ENCODE results near the gene DMBT1.

Gene DMBT1

GRCh38 chr10:122548407-122549085 is 12.0 kb upstream of the DMBT1 start:
- DNase-seq (ENCODE audit: low spot score) (no peak), FAIRE-seq (no peak)

DNA sequence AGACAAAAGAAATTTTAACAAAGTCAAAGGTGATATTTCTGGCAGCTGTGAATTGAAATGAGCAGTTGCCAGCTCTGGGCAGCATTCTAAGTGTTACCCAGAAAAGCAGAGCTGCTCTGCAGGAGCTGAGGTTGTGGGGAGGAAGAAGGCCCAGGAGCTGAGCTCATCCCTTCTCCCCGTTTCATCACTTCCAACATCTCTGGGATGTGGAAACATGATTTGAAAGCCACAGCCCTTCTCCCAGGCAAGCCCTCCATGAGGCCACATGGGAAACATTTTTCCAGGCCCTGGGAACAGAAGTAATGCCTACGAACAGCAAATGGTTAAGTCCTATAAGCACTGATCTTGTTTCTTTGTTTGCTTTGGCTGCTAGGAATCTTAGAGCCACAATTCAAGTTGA is 10.9 kb upstream of the DMBT1 start:
- DNase-seq (ENCODE audit: low spot score) = no peak
- no peak for FAIRE-seq

DNA sequence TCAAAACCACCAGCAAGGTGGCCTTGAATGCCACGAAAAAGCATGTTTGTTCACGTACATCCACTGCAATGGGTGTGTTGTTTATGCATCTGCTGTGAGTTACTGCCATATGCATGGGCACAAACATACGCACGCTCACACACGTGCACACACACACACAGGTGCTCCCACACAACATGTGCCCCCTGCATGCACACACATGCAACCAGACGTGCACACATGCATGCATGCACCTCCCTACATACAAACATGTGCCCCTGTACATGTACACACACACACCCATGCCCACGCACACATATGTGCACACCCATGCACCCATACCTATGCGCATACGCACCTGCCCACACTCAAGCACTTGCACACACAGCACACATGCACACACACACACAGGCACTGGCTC is 10.1 kb upstream of the DMBT1 start:
- DNase-seq (ENCODE audit: low spot score) = no peak
- FAIRE-seq = peak; percentile 35

DNA sequence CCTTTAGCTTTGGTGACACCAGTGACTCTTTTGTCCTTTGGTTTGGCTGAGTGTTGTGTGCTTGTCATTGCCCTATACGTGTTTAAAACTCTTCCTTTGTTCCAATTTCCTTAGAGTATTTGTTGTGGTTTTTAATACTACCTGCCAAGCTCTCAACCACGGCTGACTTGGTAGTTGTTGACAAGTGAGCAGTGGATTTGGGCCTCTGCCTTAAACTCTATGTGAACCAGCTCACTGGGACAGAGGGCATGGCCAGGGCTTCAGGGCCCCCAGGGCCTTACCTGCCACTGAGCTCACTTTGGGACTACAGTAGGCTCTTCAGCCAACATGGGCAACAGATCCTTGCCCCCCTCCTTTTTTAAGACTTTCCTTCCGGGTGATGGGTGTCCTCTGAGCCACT is 9.6 kb upstream of the DMBT1 start:
- no peak for FAIRE-seq
- DNase-seq (ENCODE audit: low spot score) = no peak

DNA sequence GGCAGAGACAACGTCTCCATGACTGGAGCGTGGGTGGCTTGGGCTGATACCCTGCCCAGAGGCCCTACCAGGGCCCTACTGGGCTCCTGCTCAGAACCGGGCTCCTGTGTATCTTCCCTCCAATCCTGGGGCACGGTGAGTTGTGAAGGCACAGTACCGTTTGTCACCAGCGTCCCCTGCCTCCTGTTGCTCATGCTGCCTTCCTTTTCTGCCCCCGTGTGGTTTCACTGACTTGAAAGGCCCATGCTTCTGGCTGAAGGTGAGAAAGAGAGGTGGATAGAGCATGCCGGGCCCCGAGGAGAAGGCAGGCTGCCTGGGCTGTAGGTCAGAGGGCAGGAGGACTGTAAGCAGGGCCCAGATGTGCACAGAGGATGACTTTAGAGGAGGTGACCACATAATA is 9.1 kb upstream of the DMBT1 start:
- FAIRE-seq (no peak), DNase-seq (ENCODE audit: low spot score) (no peak)

GRCh38 chr10:122553341-122553740 is 7.2 kb upstream of the DMBT1 start:
- DNase-seq (ENCODE audit: low spot score) (no peak), FAIRE-seq (no peak)

DNA sequence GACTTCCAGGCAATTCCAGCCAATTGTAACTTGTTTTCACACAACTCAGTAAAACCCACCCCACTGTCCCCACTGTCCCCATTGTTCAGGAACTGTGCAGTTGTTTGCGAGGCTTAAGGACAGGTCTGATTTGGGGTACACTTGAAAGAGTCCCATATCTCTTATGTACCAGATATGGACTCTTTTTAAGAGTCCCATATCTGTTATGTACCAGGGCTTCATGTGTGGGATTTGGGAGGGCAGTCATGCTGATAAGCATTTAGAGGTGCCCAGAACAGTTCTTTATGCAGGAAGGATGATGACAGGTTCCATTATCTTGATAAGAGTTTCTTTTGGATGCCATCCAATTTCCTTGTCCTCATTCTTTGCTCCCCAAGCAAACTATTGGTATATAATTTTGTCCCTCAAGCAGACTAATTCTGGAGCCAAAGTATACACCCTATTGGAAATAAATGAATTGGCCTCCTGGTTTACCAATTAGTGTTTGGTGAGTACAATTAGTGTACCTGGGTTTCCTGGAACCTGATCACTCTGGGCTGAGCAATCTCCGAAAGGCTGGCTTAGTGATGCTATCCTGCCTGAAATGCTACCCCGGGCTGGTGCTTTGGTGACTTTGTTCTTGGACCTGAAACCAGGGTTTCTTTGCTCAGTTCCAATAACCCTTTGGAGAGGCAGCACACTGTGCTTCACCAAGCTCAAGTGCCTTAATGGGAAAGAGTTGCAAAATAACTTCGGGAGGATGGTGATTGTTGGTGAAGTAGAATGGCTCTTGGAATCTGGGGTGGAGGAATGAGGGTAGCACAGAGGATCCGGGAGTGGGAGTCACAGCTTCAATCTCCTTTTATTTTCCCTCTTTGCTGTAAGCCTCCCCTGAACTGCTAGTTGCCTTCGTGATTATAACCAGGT is 6.2 kb upstream of the DMBT1 start:
- no peak for FAIRE-seq
- no peak for DNase-seq (ENCODE audit: low spot score)

DNA sequence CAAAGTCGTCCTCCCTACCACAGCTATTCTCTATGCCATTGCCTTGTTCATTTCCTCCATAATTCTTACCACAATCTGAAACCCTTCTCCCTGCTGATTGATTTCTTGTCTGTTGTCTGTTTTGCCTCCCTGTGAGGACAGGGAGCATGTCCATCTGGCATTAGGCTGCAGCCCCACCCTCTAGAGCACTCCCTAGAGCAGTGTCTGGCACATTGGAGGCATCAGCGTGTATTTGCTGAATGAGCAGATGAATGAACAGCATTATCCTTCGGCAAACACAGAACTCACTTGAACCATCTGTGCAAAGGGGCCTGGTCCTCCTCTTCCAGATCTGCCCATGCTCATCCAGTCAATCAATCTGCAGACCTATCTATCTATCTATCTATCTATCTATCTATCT is 5.1 kb upstream of the DMBT1 start:
- no peak for FAIRE-seq

DNA sequence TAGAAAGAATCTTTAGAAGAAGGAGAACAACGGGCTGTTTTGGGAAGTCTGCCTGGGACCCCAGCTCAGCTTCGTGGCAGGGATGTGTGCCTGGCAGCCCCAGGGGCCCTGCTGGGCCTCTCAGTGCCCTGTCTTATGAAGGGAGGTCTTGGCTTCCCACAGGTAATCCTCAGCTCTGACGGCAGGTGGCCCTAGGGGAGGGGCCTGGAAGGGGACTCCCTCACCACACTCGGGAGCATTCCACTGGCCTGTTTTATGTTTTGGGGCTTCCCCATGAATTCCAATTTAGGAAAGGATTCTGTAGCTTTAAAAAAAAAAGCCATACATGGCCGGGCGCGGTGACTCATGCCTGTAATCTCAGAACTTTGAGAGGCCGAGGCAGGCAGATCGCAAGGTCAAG is 3.0 kb upstream of the DMBT1 start:
- FAIRE-seq (no peak), DNase-seq (ENCODE audit: low spot score) (no peak)

More for the DNA sequence above, 5.1 kb upstream of the DMBT1 start:
- no peak for DNase-seq (ENCODE audit: low spot score)

DNA sequence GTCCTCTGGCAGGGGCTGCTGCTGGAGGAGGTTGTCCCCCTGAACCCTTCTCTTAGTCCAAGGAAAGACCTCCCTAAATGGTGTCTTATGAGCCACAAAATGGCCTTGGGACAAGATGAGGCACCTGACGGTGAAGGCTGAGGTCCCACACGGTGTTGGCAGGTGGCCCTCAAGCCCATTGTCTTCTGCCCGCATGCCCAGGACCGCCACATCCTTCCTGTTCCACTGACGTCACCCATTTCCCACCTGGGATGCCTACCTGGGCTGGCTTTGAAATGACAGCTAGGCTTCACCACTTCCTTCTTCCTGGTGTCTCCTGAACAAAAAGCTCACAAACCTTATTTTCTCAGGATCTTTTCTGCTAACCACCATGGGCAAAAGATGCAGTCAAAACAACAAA is 2.1 kb upstream of the DMBT1 start:
- no peak for FAIRE-seq
- no peak for DNase-seq (ENCODE audit: low spot score)

DNA sequence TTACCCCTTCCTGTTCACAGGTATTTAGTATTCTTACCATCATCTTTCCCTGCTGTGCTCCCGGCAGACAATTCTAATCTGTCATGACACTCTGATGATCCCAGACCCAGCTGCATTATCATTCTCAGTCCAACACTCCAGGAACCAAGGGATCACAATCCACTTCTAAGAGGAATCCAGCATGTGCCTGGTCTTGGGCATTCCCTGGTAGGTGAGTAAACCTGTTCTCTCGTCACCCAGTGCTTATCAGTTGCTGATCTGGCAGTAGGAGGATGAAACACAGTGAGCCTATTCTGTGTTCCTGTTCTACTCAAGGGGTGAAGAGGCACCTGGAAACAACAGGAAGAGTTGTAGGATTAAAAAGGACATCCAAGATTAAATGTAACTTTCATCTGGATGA is 1.3 kb upstream of the DMBT1 start:
- peak; percentile 40 for FAIRE-seq
- DNase-seq (ENCODE audit: low spot score) = no peak

DNA sequence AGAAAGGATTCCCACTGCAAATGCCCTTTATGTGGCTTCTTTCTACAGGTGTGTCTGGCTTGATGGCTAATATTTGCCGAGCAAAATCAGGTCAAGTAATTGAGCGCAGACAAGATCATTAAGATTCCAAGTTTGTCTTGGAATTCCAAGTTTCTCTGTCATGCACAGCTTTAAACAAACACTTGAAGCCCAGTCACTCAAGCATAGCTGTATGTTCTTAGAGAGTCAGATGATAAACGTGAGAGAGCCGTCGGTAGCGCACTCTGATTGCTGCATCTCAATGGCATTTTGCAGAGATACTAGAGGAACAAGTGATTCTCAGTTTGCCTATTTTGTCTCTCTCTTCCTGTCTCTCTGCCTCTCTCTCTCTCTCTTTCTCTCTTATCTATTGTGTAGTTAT is 658 bp downstream of the DMBT1 start:
- FAIRE-seq = no peak
- DNase-seq (ENCODE audit: low spot score) = peak; percentile 35

DNA sequence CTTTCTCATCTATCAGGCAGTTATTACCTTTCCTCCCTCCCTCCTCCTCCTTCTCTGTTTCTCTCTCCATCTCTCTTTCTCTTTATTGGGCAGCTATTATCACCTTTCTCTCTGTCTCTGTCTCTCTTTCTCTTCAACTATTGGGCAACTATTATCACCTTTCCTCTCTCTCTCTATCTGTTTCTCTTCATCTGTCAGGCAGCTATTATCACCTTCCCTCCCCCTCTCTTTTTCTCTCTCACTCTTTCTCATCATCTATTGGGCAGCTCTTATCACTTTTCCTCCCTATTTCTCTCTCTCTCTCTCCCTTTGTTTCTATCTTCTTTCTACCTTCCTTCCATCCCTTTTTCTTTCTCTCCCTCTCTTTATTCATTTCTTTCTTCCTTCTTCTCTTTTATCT is 1.2 kb downstream of the DMBT1 start:
- no peak for FAIRE-seq
- no peak for DNase-seq (ENCODE audit: low spot score)

- no peak for FAIRE-seq
Measured at GRCh38 chr10:122564980-122565379, 4.4 kb downstream of the DMBT1 start.

GRCh38 chr10:122565766-122566206 is 5.2 kb downstream of the DMBT1 start:
- DNase-seq (ENCODE audit: low spot score) (peak; percentile 59), FAIRE-seq (no peak)

More at GRCh38 chr10:122564980-122565379, 4.4 kb downstream of the DMBT1 start:
- no peak for DNase-seq (ENCODE audit: low spot score)

- no peak for FAIRE-seq
- DNase-seq (ENCODE audit: low spot score) = no peak
Measured at GRCh38 chr10:122566632-122567031, 6.1 kb downstream of the DMBT1 start.

GRCh38 chr10:122567056-122567660 is 6.6 kb downstream of the DMBT1 start:
- FAIRE-seq (no peak), DNase-seq (ENCODE audit: low spot score) (no peak)

DNA sequence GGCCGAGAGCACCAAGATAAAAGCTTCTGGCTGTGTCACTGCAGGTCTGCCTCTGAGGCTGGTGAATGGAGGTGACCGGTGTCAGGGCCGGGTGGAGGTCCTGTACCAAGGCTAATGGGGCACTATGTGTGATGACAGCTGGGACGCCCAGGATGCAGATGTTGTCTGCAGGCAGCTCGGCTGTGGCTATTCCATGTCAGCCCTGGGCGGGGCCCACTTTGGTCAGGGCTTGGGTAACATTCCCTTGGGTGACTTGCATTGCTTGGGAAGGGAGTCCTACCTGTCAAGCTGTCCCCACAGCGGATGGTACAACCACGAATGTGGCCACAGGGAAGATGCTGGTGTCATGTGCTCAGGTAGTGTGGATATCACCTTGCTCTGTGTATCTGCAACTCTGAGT is 8.0 kb downstream of the DMBT1 start:
- no peak for DNase-seq (ENCODE audit: low spot score)
- peak; percentile 83 for FAIRE-seq

GRCh38 chr10:122570920-122571319 is 10.4 kb downstream of the DMBT1 start:
- DNase-seq (ENCODE audit: low spot score) = no peak
- FAIRE-seq = no peak

- no peak for FAIRE-seq
Measured at GRCh38 chr10:122571892-122572291, 11.3 kb downstream of the DMBT1 start.

DNA sequence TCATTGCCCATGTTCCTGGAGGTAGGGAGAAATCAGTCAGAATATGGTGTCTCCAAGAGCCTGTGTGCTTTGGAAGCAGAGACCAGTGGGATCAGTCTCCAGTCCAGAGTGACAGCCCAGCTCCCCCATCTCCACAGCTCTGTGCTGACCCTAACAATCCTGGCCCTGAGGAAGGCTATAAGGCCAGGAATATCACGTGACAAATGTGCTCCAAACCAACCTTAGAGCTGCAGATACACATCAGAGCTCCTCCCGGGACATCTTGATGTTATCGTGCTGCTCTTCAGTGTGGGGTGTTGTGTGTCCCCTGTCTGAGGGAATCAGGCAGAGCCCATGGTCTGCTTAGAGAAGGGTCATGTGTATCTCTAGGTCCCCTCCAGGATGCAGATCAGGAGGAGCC is 15.2 kb downstream of the DMBT1 start:
- no peak for DNase-seq (ENCODE audit: low spot score)
- FAIRE-seq = no peak

More at GRCh38 chr10:122571892-122572291, 11.3 kb downstream of the DMBT1 start:
- DNase-seq (ENCODE audit: low spot score) = no peak

DNA sequence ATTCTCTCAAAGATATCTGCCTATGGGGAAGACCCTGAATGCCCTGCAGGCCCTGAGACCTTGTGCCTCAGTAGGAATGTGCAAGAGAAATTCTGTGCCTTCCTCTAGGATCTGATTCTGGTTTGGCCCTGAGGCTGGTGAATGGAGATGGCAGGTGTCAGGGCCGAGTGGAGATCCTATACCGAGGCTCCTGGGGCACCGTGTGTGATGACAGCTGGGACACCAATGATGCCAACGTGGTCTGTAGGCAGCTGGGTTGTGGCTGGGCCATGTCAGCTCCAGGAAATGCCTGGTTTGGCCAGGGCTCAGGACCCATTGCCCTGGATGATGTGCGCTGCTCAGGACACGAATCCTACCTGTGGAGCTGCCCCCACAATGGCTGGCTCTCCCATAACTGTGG is 15.7 kb downstream of the DMBT1 start:
- no peak for DNase-seq (ENCODE audit: low spot score)

More for the DNA sequence above, 15.7 kb downstream of the DMBT1 start:
- FAIRE-seq = no peak
